ENCODE results near the gene UNG.
"Not testable (repeated sequence)": the region's sequence is repeated elsewhere in the genome, so short reads cannot be mapped to it uniquely, and the experiment has no call there.

Gene UNG

DNA sequence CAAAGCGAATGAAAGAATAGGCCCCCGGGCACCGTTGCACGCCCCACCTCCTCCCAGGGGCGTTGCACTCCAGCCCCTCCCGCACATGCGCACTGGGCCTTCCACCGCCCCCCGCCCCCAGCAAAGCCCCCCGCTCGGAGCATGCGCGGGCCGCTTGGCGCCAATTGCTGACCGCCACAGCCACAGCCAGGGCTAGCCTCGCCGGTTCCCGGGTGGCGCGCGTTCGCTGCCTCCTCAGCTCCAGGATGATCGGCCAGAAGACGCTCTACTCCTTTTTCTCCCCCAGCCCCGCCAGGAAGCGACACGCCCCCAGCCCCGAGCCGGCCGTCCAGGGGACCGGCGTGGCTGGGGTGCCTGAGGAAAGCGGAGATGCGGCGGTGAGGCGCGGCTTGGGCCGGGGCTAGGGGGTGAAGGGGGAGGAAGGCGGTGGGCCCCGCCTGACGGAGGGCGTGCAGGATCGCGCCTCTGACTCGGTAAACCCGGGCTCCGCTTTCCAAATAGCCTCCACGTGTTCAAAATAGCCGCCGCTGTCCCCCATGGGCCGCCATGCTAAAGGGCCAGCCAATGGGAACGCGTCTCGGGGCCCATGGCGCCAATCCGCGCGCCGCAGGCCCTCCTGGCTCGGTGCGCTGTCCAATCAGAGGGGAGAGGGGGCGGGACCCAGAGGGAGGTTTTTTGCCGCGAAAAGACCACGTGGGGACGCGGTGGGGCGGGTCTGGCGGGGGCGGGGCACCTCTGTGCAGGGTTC lies at the start of gene UNG:
UNG (plus strand) TSS at position 163 of the 748 bp plus-strand sequence; CDS start at position 246, 83 bp downstream.
- peak; percentile 97 for DNase-seq

DNA sequence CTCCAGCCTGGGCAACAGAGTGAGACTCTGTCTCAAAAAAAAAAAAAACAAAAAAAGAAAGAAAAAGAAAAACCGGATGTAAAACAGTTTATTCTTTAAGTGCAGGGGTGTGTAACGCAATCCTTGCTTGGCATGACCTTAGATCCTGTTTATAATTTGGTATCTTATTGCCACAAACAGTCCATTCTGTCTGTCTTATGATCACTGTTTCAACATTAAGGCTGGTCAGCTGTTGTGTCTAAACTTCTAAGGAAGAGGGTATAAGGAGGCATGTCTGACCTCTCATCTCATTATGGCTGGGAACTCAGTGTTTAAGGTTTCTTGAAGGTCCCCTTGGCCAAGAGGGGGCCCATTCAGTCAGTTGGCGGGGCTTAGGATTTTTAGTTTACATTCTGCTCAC lies 48.7 kb upstream of the UNG start:
- not testable (repeated sequence) for DNase-seq

DNA sequence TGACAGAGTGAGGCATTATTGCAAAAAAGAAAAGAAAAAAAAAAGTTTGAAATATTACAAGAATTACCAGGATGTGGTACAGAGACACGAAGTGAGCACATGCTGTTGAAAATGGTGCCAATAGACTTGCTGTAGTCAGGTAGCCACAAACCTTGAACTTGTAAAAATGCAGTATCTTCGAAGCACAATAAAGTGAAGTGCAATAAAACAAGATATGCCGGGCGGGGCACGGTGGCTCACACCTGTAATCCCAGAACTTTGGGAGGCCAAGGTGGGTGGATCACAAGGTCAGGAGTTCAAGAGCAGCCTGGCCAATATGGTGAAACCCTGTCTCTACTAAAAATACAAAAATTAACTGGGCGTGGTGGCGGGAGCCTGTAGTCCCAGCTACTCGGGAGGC lies 47.6 kb upstream of the UNG start:
- not testable (repeated sequence) for DNase-seq

DNA sequence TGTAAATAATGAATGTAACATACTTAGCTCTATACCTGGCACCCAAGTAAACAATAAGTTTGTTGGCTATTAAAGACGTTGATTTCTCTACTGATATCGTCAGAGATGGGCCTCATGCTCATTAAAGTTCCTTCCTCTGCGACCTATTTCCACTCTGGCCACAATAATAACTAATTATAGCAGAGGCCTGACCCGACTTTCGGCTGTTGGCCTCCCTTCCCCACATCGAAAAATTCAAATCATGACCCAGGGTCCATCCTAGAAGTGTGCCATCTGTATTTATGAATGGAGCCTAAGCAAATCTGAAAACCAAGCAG lies 45.3 kb upstream of the UNG start:
- DNase-seq: no peak

DNA sequence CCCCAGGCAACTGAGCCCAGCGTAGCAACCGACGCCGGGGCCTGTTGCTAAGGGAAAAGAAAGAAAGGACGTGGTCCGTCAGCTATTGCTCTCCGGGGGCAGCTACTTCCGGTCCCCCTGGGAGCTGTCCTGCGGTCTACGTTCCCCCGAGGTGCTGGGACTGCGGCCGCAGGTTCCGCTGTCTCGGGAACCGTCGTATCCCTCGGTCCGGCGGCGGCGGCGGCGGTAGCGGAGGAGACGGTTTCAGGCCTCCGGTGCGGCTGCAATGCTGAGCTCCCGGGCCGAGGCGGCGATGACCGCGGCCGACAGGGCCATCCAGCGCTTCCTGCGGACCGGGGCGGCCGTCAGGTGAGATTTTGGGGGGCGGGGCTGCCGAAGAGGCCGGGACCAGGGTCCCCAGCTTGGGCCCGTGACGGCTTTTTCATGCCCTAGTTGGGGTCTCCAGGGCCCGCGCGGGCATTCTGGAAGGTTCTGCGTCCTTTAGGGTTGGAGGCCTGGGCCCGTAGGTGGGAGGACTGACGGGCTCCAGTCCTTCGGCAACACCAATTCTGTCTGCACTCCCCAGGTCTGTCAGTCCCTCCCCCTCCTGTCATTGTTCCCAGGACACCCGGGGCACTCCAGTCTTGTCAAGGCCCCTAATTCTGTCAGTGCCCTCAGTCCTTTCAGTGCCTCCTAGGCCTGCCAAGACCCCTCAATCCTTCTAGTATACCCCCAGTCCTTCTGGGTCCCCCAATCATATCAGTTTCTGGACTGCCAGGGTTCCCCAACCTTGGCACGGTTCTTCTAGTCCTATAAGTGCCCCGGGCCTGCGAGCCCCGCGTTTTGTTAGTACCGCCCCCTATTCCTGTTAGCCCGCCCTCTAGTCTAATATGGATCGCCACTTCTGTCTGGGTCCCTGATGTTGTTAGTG lies 44.7 kb upstream of the UNG start, which contains the start of gene USP30:
USP30 (plus strand) TSS at position 163 of the 910 bp plus-strand sequence; CDS start at position 266, 103 bp downstream.
- DNase-seq: peak; percentile 84

DNA sequence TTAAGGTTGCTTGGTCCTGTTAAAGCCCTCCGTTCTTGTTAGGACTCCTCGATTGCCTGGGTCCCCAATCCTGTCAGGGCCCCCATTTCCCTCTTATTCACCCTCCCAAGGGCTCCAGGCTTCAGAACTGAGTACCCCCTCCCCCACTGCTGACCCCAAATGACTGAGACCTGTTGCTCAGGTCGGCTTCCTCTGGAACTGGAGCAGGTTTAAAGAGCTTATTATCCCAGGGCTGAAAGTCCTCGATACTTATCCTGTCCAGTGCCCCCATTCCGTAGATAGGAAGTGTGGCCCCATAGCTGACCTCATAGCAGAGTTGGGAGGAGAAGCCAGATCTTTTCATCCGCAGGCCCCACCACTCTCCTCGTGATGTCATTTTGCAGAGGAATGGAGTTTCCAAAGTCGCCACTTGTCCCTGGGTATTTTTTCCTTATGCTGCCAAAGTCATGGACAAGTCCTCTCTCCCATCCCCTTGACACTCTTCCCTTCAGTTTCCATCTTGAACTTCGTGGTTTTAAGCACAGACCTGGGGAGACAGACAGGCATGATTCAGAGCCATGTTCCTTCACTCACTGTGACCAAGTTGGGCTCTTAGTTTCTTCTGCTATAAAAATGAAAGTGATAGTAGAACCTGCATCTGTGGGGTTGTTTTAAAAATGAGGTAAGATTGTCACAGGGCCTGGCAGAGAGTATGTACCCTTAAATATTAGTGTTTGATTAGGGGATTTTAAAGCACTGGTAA lies 43.8 kb upstream of the UNG start:
- DNase-seq: peak; percentile 64

DNA sequence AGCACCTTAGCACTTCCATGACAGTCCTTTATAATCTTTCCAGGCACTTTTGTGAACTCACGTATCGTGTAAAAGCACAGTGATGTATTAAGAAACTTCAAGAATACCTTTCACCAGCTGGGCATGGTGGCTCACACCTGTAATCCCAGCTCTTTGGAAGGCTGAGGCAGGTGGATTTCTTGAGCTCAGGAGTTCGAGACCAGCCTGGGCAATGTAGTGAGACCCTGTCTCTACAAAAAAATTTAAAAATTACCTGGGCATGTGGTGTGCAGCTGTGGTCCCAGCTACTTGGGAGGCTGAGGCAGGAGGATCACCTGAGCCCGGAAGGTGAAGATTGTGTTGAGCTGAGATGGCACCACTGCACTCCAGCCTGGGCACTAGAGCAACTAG lies 43.3 kb upstream of the UNG start:
- not testable (repeated sequence) for DNase-seq

DNA sequence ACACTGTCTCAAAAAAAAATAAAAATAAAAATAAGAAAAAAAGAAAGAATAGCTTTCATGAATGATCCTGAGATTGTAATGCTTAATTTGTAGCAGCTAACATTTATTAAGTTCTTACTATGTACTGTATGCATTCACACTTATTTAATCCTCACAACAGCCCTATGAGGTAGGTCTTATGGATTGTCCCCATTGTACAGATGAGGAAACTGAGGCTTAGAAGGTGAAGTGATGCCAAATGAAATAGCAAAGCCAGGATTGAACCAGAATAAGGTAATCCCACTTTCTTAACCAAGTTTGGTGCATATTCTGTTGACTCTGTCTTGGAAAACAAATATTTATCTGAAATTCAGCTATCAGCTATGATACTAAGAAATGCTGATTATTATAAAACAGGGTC lies 42.9 kb upstream of the UNG start:
- DNase-seq: no peak

DNA sequence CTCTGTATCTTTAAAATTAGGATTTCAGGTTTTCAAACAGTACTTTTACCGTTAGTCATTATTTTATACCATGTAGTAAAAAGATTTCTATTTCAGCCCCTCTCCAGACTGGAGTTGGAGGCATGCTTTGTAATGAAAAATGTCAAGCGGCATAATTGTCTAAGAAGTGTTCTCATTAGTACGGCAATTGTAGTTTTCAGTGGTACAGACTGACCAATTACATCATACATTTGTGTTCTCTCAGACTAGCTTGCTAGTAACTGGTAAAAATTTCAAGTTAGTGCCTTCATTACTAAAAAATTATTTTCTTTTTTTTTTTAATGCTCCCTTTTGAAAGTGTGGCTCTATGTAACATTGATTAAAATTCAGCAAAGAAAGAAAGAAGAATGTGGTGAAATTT lies 40.5 kb upstream of the UNG start:
- no peak for DNase-seq

DNA sequence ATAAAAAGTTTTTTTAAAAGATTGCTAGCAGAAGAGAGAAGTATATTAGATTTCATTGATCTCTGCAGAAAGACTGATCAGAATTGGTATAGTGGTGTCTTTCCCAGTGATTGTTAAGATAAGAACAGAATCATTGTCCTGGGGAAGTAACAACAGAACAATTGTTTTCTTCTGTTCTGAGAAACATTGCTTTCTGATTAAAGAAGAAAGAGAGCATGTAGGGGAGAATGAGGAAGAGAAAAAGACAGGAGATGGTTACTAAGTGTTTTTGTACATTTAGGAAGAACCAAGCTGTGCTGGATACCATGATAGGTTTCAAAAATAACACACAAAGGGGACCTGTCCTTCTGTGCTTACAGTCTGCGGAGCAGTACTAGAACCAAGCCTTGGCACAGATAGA lies 40.0 kb upstream of the UNG start:
- DNase-seq: no peak

DNA sequence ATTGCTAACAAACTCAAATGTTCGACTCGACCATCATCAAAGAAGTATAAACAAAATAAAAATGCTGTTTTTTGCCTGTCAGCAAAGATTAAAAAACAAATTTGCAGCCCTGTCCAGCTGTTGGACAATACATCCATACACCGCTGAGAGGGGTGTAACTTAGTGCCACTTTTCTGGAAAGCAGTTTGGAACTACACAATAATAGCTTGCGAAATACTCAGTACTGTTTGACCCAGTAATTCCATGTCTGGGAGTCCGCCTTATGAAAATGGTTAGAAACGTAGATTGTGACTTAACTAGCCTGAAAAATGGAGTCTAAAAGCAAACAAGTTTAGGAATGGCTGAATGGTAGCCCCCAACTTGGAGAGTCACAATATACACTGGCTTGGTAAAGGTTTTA lies 38.6 kb upstream of the UNG start:
- no peak for DNase-seq

DNA sequence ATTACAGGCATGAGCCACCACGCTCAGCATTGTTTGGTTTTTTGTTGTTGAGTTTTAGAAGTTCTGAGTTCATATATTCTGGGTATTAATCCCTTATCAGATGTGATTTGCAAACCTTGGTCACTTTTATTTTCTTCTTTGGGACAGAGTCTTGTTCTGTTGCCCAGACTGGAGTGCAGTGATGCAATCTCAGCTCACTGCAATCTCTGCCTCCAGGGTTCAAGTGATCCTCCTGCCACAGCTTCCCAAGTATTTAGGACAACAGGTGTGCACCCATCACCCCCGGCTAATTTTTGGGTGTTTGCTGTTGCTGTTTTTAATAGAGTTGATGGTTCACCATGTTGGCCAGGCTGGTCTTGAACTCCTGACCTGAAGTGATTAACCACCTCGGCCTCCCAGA lies 33.3 kb upstream of the UNG start:
- no peak for DNase-seq

DNA sequence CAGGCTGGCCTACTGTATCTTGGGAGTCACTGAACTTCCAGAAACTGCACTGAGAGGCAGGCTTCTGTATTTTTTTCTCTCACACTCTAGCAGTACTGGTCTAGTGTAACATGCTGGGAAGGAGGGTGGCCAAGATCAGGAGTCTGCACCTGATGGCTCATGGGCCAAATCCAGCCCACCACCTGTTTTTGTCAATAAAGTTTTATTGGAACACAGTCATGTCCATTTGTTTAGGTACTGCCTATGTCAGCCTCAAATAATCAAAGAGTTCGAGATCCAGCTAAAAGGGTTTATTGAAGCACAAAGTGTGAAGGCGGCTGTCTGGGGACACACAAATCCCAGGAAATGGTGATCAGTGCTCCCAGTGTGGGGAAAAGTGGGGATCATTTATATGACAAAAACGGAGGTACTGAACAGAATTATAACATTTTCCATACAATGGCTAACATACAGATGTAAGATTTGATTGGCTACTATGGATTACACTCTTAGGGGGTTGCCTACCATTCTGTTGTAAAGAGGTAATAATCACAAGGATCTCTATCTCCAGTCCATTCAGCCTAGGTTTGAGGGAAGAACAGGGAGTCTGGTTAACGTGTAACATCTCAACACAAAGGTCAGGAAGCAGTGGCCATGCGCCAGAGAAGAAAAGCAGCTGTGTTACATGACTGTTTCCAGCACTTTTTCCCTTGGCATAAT lies 32.1 kb upstream of the UNG start:
- no peak for DNase-seq

DNA sequence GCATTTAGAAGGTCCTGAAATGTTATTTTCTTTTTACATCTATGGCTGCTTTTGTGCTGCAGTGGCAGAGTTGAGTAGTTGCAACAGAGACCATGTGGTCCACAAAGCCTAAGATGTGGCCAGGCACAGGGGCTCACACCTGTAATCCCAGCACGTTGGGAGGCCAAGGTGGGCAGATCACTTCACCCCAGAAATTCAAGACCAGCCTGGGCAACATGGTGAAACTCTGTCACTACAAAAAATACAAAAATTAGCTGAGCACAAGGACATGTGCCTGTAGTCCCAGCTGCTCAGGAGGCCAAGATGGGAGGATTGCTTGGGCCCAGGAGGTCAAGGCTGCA lies 31.6 kb upstream of the UNG start:
- DNase-seq: no peak

DNA sequence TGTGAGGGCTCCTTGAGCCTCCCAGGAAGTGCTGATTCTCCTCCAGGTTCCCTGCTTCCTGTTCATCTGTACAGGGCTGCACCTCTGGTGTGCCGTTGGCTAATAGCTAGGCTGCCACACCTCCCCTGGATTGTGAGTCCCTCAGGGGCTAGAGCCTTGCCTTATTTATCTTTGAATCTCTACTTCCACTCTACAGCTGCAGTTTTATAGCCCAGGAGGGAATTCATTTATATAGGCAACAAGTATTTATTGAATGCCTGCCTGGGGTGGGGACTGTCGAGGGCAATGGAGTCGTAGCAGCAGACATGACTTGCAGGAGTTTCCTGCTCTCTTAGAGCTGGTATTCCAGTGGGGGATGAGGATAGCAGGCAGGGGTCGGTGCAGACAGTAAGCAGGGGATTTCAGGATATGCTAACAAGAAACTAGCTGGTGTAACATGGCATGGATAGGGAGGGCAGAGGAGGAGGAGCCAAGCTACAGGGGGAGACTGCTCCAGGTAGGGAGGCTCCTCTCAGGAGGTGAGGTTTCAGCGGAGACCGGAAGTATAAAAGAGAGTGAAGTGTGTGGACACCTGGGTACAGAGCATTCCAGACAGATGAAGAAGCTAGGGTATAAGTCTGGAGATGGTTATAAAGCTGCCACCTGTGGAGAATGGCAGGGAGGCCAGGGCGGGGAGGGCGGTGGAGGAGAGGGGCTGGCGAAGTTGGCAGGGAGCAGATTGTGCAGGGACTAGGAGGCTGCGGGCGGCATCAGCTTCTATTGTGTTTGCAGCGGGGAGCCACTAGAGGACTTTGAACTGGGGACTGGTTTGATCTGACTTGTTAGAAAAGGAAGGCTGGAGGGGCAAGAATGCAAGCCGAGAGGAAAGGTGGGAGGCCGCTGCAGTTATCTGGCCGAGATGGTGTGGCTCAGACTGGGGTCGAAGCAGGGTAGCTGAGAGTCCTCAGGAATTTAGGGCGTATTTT lies 27.8 kb upstream of the UNG start:
- no peak for DNase-seq

DNA sequence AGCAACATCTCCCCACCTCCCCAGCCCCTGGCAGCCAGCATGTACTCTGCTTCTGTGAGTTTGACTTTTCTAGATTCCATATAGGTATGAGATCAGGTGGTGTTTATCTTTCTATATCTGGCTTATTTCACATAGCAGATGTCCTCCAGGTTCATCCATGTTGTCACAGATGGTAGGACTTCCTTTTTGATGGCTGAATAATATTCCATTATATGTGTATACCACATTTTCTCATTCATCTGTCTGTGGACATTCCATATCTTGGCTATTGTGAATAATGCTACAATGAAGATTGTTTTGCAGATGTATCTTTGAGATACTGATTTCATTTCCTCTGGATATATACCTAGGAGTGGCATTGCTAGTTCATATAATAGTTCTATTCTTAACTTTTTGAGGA lies 22.5 kb upstream of the UNG start:
- no peak for DNase-seq

DNA sequence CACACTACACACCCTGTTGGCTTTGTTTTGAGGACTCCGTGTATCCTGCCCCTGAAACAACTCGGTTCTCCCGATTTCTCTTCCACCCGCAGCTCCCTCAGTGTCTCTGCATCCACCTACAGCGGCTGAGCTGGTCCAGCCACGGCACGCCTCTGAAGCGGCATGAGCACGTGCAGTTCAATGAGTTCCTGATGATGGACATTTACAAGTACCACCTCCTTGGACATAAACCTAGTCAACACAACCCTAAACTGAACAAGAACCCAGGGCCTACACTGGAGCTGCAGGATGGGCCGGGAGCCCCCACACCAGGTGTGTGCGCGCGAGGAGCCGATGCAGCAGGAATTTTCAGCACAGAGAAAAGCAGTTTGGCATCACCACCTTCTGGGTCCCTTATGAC lies 14.6 kb upstream of the UNG start:
- DNase-seq: no peak

DNA sequence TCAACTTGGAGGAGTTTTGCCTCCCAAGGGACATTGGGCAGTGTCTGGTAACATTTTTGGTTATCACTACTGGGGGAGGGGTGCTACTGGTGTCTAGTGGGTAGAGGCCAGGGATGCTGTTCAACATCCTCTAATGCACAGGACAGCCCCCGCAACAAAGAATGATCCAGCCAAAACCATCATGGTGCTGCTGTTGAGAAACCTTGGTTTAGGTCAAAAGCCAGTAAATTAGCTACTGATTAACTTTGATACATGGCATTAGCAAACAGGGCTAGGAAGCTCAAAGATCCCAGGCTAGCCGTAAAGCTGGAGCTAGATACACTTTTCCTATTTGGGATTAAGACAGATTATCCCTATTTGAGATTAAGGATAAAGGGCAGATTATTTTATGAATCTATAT lies 13.0 kb upstream of the UNG start:
- no peak for DNase-seq

DNA sequence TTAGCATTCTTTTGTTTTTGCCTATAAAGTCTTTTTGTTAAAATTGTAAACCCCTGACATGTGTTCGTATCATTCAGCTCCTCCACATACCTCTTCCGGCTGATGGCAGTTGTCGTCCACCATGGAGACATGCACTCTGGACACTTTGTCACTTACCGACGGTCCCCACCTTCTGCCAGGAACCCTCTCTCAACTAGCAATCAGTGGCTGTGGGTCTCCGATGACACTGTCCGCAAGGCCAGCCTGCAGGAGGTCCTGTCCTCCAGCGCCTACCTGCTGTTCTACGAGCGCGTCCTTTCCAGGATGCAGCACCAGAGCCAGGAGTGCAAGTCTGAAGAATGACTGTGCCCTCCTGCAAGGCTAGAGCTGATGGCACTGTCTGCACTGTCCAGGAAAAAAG lies 11.8 kb upstream of the UNG start:
- no peak for DNase-seq

DNA sequence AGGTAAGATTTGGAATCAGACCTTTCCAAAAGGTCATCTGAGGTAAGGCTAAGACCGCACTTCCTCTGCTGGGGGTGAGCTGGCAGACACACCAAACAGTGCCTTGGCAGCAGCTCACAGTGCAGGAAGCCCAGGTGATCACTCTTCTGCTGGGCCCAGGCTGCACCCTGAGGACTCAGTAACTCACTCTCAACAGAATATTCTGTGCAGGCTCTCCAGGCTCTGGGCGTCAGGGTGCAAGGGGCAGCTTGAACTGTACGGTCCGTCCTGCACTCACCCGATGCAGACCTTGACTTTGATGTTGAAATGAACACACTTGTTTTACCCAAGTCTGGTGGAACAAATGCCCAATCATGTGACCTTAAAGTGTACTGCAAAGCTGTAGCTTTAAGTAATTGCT lies 10.1 kb upstream of the UNG start:
- no peak for DNase-seq

DNA sequence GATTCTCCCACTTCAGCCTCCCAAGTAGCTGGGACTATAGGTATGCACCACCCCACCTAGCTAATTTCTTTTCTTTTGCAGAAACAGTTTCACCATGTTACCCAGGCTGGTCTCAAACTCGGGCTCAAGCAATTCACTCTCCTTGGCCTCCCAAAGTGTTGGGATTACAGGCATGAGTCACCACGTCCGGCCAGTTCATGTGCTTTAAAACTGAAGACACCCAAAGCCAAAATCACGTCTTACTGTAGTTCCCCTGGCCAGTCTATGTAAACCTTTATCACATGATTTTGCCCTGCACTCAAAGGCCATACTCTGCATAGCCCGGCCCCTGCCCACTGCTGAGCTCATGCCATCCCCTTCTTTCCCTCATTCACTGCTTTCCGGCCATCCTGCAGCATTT lies 8.6 kb upstream of the UNG start:
- no peak for DNase-seq

DNA sequence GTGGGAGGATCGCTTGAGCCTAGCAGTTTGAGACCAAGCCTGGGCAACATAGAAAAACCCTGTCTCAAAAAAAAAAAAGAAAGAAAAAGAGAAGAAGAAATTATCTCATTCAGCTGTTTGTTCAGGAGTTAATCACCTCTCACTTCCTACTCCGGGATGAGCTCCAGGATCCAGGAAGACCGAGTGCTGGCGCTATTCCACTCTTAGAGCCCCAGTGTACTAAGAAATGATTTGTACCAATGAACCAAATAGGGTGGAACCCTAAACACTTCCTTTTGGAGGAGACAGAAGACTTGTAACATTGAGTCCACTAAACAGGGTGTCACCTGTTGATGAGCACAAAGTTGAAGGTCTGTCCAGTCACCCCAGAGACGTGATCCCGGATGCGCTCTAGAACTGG lies 7.7 kb upstream of the UNG start:
- DNase-seq: no peak

Data from activated CD4-positive, alpha-beta T cell treated with anti-CD3 and anti-CD28 coated beads, Interleukin-2, amount 50 U/mL, for 16 hours (primary cell).